ENCODE results near the gene TERT. TPM values are rescaled to one million over a fixed set of nuclear protein-coding genes. Genes with fewer than 3 reads are reported as not detected.

Gene TERT
- total and polyA plus RNA-seq, 2 of the 8 experiments (the other 6 are each of a cell fraction or from before 2014, with no cell fraction given), result 13.1 to 23.1 TPM

DNA sequence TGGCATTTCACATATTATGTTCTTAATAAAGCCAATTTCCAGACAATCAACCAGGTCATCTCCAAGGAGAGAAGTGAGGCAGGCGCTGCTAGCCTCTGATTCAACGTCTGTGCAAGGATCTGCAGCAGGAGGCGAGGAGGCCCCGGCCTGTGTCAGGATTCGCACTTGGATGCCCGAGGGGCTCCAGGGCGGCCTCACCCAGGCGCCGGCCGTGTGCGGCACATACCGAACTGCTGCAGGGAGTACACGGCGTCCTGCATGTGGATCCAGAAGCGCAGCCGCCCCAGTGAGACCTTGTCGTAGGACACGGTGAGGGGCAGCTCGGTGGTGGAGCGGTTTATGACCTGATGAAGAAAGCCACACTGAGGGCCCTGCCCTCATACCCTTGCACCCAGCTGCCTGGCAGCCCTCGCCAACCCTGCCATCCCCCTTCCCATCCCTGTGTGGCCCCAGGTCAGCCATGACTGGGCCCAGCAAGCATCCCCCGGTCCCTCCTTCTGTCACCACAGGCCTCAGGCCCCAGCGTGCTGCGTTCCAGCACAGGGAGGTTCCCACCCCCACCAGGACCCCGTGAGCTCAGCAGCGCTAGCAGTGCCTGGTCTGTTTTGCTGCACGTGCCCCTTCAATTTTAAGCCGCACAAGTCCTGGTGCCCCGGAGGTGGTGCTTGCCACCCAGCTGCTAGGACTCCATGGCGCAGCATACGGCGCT, 40.1 kb upstream of the TERT start:
- Histone ChIP-seq H3K23ac (ENCODE audit: insufficient read length) (no peak overlapping the region), H3K18ac (ENCODE audit: extremely low read depth, low read length) (no peak overlapping the region), H3K9me3 (ENCODE audit: insufficient read depth in 2 of 2, low read depth in 1 of 2, low read length in 1 of 2) (no peaks in the 10 kb centered on the region), H3K36me3 (ENCODE audit: control insufficient read depth in 2 of 4, insufficient read depth in 4 of 4, low read length in 3 of 4) (peaks cover 28 to 73% (median 65%) of the 10 kb centered on the region in 4 experiments), H2BK120ac (replicated peaks; ENCODE audit: low read depth, low read length) (no peak overlapping the region), H2BK20ac (ENCODE audit: low read length) (no peak overlapping the region), H2BK15ac (ENCODE audit: low read length) (no peak overlapping the region), H3K4me2 (ENCODE audit: insufficient read depth in 1 of 2, low read depth in 2 of 2, low read length in 2 of 2) (no peak overlapping the region), H2AK5ac (ENCODE audit: low read depth, low read length) (no peak overlapping the region), H4K91ac (replicated peaks; ENCODE audit: insufficient read length, low read length) (no peak overlapping the region), H3K4me3 (ENCODE audit: extremely low read depth in 1 of 4, insufficient read depth in 2 of 4, low read depth in 3 of 4, low read length in 4 of 4) (no peak overlapping the region), H3K4ac (replicated peaks; ENCODE audit: insufficient read length, low read depth, low read length) (no peak overlapping the region), H4K20me1 (replicated peaks in 1 of 2; ENCODE audit: control insufficient read depth in 1 of 2, insufficient read depth in 2 of 2, low read length in 2 of 2) (peaks cover 10 to 26% of the 10 kb centered on the region in 2 experiments), H3K79me2 (ENCODE audit: control insufficient read depth in 1 of 2, insufficient read depth in 2 of 2, low read length in 2 of 2) (no peaks in the 10 kb centered on the region; a peak in 1 of 4 replicates), H2BK5ac (ENCODE audit: low read depth, low read length) (no peak overlapping the region), H3K79me1 (ENCODE audit: low read depth, low read length) (peaks cover 5% of the 10 kb centered on the region; the same call in 1 of the 2 replicates), H4K5ac (ENCODE audit: insufficient read length, low read depth, low read length) (no peak overlapping the region), H4K8ac (ENCODE audit: extremely low read depth, insufficient read depth, low read length) (no peak overlapping the region), H3K27me3 (replicated peaks in 1 of 4; ENCODE audit: control insufficient read depth in 3 of 4, extremely low read depth in 1 of 4, insufficient read depth in 3 of 4, low read length in 3 of 4) (no peaks in the 10 kb centered on the region), H3K56ac (replicated peaks; ENCODE audit: insufficient read length, low read depth, low read length) (no peak overlapping the region), H2AFZ (ENCODE audit: low read length) (no peak overlapping the region), H3K14ac (ENCODE audit: insufficient read length) (no peak overlapping the region), H3K23me2 (ENCODE audit: low read depth, low read length) (no peaks in the 10 kb centered on the region), H2BK12ac (ENCODE audit: low read depth, low read length) (no peak overlapping the region), H3K27ac (ENCODE audit: low read depth, low read length) (no peak overlapping the region), H3K9ac (replicated peaks in 1 of 4; ENCODE audit: extremely low read depth in 1 of 4, low read depth in 3 of 4, low read length in 3 of 4) (no peak overlapping the region), H3K4me1 (replicated peaks in 1 of 4; ENCODE audit: control insufficient read depth in 3 of 4, insufficient read depth in 4 of 4, low read length in 3 of 4) (no peaks in the 10 kb centered on the region)
- DNase-seq (ENCODE audit: low read depth in 1 of 2, low spot score in 2 of 2) (no peak), FAIRE-seq (no peak)
- POLR2A ChIA-PET (ENCODE audit: partially characterized antibody), result interaction anchor here (0.7 to 1.8 kb wide), 2 partner anchors 11 to 17 kb away, joined by 3 to 6 read pairs; no protein-coding TSS in a partner anchor
- CTCF ChIA-PET (ENCODE audit: partially characterized antibody), result interaction anchor here (1.1 kb wide), 1 partner anchor 11 kb away, joined by 3 read pairs; no protein-coding TSS in a partner anchor
- TF ChIP-seq NRF1 (IDR thresholded peaks at IDR 0.05; ENCODE audit: low read depth, low read length) (no peak), RAD21 (IDR thresholded peaks at IDR 0.05 in 1 of 2, conservative IDR thresholded peaks at IDR 0.05 in 1 of 2; ENCODE audit: low read depth in 2 of 2, low read length in 2 of 2) (no peak), PHF8 (conservative IDR thresholded peaks at IDR 0.05; ENCODE audit: low read depth, low read length) (no peak), SIRT6 (IDR thresholded peaks at IDR 0.05; ENCODE audit: low read length) (no peak), SRF (IDR thresholded peaks at IDR 0.05; ENCODE audit: low read depth, low read length) (no peak), ZNF274 (IDR thresholded peaks at IDR 0.05; ENCODE audit: borderline replicate concordance, extremely low read depth, low read length) (no peak), JUN (IDR thresholded peaks at IDR 0.05; ENCODE audit: low read depth, low read length) (no peak)
- WGBS, 2 experiments (ENCODE audit: extremely low coverage in 1 of 2, insufficient coverage in 1 of 2, insufficient read length in 1 of 2, insufficient replicate concordance in 2 of 2, low coverage in 1 of 2, low lambda C conversion rate in 2 of 2, missing lambda C conversion rate in 1 of 2), result 93% methylated on average over 32 of the region's 32 CpGs; no CpG with 5 or more reads in 1 of the 2 experiments
